ENCODE results near the gene SMAD2.

Gene SMAD2

DNA sequence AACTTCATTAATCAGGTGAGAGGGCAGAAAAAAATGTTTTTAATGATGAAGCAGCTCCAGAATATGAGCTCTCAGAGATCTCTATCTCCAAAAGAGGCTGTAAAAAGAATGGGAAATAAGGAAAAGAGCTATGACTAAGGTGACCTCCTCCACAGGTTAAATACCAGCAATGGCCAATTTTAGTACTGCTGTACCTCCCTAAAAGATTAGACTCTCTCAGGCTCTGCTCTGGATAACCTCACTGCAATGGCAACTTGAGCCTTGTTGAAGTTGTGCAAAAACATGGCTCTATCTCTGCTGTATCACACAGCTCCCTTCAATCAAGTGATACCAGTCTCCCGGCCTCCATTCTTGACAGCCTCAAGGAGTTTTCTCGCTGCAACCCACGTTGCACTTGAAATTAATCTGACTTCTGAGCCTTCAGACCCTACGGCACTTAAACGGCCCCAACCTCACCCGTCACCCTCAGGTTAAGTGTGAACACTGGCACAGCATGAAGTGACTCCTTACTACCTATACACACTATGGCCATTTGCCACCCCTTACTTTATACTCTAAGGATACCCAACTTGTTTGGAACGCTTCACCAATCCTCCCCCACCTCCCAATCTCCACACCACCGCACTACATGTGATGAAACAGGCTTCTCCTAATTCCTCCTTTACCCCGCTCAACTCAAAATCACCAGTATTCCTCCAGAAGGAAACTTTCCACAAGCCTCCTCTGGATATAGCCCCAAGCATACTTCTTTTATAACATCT lies 36.3 kb downstream of the SMAD2 start:
- no peak for DNase-seq

DNA sequence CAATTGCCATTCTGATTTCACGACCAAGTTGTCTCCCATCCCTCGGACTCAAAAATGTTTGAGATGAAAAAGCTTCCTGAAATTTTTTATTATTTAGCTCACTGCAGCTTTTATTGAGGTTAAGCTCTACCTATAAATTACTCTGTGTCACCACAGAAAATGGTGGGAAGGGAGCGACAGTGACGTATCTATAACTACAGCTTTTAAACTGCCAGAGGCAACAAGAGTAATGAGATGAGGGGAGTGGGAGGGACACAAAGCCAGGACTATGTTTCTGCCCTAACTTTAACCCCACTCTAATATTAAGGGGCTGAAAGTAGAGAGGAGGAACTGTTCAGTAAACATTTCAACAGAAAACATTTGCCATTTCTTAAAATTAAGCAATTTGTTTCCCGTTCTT lies 37.4 kb downstream of the SMAD2 start:
- no peak for DNase-seq

DNA sequence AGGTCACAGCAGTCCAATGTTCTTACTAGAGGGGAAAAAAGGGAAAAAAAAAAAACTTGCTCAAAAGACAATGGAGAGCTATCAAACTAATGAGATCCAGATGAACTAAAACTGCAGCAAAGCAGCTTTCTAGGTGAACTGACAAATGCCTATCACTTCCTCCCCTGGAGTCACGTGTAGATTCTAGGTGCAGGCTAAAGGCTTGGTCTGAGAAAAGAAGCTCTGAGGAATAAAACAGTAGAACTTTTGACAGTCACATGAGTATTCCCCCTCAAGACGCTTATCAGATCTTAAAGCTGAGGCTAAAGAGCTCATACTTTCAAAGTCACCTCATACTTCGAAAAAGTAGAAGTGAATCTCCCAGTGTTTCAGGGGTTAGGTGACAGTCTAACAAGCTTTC lies 42.3 kb downstream of the SMAD2 start:
- DNase-seq: no peak

DNA sequence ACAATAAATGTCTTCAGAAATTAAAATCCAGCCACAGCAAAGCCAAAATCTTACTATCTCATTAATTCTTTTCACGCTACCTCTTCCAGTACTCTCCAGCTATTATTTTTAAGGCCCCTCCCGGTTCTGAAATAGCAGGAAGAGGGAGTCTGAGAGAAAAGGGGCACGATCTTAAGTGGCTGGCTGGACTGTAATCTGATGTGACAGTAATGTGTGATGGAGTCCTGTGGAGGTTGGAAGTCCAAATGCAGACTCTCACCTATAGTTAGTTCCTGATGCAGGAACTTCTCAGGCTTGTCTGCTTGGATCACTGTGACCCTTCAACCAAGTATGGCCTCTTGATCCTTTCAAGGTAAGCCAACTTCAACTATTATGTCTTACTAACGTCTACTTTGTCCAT lies 43.2 kb downstream of the SMAD2 start:
- no peak for DNase-seq

DNA sequence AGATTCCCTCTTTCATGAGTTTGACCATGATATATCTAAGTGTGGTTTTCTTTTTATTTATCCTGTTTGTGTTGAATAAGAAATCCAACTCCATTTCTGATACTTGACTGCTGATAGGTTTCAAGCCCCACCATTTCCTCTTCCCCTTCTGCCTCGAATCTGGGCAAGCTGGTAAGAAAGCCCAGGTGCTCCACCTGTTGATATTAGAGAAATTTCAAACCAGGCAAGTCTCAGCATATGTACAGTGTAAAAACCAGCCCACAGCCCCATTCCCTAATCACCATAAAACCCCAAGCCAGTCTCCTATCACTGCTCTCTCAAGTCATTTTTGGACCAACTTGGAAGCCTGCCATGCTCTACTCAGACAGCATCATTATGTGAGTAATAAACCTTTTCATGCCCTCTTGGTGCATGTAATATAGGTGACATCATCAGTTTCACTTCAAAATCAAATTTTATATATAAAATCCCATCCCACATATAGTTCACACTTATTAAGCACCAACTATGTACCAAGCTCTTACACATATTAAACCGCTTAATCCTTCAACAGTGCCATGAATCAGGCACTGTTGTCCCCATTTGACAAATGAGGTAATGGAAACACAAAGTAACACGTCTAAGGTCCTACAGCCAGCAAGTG lies 46.6 kb downstream of the SMAD2 start:
- no peak for DNase-seq

DNA sequence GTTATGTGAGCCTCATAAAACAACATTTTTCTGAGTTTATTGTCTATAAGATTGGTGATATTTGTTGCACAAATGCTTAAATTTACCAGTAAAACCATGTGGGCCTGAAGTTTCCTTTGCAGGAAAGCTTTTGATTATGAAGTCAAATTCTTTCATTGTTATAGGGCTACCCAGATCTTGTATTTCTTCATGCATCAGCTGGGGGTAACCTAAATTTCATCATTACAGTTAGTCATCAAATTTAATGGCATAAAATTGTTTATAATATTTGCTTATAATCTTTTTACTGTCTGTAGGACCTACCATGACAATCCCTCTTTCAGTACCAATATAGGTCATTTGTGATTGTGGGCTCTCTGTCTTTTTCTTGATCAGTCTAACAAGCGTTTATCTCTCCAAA lies 47.8 kb downstream of the SMAD2 start:
- no peak for DNase-seq

DNA sequence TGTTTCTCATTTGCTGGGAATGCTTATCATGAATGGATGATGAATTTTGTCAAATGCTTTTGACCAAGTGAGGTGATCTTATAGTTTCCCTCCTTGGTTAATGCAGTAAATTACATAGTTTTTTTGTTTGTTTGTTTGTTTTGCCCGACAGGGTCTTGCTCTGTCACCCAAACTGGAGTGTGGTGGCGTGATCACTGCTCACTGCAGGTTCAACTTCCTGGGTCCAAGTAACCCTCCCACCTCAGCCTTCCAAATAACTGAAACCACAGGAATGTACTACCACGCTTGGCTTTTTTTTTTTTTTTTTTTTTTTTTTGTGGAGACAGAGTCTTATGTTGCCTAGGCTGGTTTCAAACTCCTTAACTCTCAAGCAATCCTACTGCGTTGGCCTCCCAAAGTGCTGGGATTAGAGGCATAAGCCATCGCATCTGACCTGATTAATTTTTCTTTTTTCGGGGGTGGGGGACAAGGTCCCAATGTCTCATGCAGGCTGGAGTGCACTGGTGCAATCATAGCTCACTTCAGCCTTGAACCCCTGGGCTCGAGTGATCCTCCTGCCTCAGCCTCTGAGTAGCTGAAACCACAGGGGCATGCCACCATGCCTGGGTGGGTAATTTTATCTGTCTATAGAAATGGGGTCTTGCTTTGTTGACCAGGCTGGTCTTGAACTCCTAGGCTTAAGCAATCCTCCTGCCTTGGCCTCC lies 48.6 kb downstream of the SMAD2 start:
- DNase-seq: no peak

DNA sequence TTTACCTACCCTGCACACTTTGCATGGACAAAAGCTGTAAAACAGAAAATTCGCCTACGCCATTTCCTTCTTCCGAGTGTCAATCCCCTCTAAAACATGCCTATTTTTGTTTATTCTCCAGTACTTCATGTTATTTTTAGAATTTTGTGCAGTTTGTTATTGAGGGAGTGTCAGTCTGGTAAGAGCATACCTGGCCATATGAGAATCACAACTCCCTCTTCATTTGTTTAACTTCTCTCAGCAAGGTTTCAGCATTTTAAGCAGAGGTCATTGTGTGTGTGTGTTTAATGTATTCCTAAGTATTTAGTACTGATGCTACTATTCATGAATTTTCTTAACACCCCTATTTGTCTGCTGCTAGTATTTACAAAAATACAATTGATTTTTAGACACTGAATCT lies 49.4 kb downstream of the SMAD2 start:
- no peak for DNase-seq

DNA sequence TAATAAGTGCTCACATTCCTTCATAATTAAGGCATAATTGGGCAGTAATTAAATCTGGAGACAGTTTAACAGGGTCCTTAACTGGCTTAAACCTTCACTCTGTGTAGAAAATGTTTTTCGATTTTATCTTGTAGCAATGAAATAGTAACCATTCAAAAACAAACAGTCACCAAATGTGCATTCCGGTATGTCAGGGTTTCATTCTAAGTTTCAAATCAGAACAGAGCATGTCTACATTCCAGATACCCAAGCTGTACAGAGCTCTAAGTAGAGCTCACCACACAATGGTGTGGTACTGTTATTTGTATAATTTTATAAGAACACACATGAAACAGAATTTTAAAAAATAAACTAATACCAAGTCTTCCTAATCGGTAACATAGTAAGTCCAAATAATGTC lies 52.6 kb downstream of the SMAD2 start:
- DNase-seq: no peak

DNA sequence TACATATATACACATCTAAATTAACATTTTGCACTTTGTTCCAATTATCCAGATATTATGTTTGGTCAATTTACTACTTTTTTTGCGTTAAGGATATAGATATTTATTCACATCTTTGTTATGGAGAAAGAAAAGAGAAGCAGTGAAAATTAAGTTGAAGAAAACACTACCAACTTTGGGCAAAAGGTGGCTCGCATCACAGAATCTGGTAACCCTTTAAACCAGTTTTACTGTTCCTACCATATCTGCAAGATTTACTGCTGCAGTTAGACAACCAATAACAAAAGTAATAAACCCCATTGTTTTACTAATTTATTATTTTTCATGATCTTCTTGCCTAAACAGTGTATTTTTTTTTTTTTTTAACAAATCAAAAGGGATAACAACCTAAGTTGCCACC lies 53.6 kb downstream of the SMAD2 start:
- no peak for DNase-seq

DNA sequence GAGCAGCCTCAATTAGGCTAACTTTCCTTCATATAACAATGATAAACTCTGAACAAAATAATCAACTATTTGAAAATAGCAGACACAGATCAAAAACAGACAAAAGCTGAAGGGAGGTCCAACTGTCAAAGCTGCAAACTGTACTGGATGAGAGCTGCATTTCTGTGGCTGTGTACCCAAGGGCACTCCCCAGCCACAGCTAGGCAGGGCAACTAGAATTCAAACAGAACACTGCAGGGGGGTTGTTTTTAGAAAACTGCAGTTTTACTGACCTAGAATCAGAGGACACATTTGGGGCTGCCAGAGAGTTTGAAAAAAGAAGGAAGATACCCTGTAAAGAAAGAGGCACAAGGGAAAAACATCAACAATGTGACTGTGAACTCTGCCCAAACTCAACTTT lies 56.8 kb downstream of the SMAD2 start:
- no peak for DNase-seq

DNA sequence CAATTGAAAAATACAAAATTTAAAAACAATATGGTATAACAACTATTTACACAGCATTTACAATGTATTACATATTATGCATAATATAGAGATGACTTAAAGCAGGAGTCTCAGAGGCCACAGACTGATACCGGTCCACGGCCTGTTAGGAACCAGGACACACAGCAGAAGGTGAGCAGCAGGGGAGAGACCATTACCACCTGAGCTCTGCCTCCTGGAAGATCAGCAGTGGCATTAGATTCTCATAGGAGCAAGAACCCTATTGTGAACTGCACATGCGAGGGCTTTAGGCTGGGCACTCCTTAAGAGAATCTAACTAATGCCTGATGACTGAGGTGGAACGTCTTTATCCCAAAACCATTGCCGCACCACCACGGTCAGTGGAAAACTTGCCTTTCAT lies 58.0 kb downstream of the SMAD2 start:
- DNase-seq: no peak

DNA sequence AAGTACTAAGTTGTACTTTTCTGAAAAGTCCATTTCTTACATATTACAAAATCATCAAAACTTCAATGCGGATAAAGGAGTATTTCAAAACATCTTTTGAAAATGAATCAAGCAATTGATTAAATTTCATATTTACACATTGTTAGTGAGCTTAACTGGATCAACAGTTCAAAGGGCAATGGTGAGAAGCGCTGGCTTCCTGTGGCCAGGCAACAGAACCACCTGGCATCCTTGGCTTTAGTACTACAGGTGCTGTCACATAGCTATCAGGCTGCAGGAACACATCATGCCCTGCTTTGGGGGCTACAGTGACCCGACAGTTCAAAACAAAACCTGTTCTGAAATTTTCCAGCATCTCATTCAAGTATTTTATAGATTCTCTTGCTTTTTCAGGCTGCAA lies 59.2 kb downstream of the SMAD2 start:
- DNase-seq: no peak

DNA sequence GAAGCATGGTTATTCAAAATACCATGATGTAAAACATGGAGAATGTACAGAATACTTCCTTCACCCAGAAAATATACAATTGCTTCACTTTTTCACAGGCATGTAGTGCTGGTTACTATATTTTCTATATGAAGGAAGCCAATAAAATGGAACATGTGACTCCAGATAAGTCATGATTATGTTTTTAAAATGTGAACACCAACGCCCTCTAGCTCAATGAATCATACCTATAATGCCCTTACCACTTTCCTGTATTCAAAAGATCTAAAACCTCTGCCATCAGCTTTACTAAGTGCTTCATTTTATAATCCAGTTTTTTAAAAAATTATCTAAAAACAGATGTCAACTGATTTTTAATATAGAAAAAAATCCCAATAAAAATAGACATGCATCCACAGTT lies 59.9 kb downstream of the SMAD2 start:
- DNase-seq: no peak

DNA sequence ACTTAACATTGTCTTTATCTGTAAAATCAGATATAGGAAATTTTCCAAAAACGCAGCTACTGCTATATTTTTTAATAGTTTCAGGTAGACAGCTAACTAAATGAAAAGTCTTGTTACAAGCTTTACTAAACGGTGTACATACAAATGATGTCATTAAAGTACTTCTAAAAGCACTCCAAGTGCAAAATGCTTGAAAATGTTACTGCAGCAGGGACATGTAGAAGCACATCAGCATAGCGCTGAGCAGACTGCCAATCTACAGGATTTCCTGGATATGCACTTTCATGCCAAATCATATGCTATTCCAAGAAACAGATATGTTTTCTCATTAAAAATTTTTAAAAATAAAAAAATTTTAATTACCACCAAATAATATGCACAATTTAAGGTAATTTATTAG lies 61.7 kb downstream of the SMAD2 start:
- no peak for DNase-seq

DNA sequence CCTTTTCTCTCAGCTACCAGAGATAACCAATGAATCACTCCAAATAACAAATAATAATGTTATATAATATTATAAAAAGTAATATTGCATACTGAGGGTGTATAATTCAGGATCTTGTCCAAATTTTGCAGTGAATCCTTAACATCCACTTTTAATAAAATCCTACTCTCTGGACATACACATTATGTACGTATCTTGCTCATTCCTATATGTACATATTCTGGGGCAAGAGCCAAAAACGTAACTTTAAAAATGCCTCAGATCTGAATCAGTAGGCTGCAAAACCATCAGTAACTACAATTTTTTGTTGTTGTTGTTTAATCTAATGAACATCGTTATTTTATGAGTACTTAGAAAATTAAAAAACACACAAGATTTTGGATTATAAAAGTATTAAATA lies 65.3 kb downstream of the SMAD2 start:
- no peak for DNase-seq

DNA sequence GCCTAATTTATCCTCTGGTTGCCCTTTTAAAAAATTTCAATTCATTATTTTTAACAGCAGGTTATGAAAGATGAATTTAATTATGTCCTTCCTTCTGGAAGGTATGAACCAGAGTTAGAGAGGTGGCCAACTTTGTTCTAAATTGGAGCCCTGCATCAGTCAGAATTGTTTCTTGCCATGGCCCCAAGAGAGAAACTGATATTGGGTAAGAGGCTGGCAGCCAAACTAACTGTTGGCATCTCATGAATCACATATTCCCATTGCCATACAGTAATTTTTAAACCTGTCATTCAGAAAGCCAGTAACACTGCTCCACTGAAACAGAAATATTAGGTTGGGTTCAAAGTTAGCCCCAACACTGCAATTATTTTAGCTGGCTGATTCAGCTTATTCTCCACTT lies 67.4 kb downstream of the SMAD2 start:
- no peak for DNase-seq

DNA sequence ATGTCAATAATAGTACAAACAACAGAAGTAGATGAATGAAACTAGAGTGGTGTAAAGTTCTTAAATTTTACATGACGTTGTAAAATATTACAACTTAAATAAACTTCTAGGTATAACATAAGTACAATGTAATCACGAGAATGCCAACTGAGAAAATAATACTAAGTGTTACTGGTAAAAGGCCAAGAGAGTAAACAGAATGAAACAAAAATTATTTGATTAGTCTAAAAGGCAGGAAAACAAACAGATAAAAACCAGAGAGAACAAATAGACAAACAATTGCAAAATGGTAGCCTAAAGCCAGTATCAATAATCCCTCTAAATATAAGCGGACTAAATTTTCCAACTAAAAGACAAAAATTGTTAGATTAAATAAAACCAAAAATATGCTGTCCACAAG lies 71.9 kb downstream of the SMAD2 start:
- DNase-seq: no peak

DNA sequence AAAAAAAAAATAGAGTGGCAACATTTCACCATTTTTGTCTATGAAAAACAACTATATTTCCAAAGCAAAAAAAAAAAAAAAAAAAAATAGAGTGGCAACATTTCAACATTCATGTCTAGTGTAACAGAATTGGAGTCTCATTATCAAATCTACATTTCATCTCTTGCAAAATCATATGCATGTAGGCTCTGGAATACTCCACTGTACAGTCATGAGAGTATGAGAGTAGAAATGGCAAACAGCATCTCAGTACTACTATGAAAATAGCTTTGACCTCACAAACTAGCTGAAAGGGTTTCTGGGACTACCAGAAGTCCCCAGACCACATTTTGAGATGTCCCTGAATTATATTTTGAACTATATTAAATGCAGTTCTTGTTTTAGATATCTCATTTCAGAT lies 82.8 kb downstream of the SMAD2 start:
- no peak for DNase-seq

DNA sequence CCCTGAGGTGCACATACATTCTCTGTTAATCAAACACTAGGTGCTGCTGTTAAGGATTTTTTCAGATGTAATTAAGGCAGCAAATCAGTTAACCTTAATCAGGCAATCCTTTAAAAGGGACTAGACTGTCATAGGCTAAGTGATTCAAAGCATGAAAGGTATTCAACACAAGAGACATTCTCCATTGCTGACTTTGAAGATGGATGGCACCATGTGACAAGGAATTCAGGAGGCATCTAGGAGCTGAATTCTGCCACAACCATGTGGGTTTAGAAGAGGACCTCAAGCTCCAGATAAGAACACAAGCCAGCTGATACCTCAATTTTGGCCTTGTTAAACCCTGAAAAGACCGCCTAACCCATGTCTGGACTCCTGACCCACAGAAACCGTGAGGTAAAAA lies 84.0 kb downstream of the SMAD2 start:
- DNase-seq: no peak

DNA sequence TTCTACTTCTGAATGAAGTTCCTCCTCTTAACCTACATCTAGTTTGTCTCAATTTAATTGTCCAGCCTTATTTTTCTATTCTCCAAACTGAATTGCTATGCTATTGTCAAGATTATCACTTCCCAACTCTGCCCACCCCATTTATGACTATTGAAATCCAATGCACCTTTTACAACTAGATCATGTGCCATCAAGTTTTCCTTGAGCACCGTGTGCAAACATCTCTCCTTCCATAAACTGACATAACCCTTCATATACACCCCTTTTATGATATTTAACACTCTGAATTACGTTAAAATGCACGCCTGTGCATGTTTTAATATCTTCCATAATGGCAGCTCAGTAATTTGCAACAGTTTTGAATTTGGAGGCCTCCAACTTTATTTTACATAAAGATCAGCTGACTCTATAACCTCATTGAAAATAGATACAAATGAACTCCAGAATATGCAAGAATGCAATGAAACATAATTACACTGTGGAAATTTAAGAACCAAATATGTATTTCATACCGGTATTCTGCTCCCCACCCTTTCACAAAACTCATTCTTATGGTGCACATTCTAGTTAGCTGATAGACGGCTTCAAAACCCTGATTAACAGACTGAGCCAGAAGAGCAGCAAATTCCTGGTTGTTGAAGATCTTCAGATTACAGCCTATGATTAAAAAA lies 85.5 kb downstream of the SMAD2 start:
- DNase-seq: no peak

DNA sequence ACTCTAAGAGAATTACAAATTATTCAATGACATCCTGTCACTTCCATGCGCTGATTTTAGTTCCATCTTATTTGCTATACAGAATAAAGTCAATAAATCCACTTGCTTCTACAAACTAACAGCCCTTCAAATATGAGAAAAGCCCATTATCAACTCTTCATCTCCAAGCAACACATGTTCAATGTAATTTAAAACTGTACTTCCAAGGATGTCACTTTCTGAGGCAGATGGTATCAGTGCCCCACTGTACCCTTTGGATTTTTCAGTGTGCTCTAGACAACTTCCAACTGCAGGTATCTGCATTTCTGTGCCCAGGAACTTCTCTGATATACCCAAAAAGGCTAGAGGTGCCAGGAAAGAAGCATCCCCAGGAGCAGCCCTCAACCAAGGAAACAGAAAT lies 87.6 kb downstream of the SMAD2 start:
- DNase-seq: no peak

DNA sequence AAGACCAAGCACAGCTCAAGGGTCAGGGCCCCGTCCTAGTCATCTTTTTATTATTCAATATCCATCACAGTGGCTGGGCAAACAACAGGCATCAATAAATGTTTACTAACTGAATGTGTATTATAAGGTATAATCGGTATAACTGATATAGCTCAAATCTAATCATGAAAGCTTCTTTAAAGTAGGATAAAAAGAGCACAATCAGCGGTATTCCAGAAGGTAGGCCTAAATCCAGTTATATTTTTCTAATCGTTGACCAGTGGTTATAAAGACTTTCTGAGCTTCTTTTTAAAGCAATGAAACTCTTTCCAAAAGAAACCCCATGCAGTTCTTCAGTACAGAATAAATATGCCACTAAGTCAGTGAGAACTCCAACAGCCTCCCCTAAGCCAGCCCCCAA lies 92.1 kb downstream of the SMAD2 start:
- DNase-seq: no peak

DNA sequence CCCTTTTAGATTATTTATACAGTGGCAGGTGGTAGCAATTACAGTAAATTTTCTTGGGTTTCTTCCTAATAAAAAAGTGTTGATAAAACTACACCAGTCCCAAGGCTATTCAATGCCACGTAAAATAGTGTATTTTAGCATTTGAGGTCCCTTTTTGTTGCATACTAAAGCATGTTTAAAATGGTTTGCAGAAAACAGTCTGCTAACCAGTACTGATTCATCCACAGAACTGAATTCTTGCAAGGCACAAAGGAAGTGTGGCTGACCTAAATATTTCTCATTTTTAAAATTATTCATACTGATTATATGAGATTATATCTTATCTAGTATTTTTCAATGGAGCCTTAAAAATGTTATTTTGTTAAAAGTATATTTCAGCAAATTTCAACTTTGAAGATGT lies 98.1 kb downstream of the SMAD2 start:
- DNase-seq: no peak

All from CD4-positive, alpha-beta T cell treated with Interferon alpha-2 for 1 hour (primary cell).